DND-41 (cell line): ENCODE measurements around the gene CYP27A1.

ENCODE experiments used
- ATAC-seq: fragments of 200-7000 bp; cut with Tn5 transposase; 3 replicates; pipeline ENCODE4 v1.9.1; 2021; ENCODE audit warnings: low read depth; ENCODE audit not compliant: insufficient read depth
- DNase-seq: peaks from one replicate; pipeline ENCODE4 v3.0.0-alpha.2; 2020
- H2AFZ ChIP-seq: 2 replicates; pipeline ENCODE4 v1.6.0; 2012; ENCODE audit warnings: low read depth, low read length
- H3K27ac ChIP-seq: 2 replicates; pipeline ENCODE4 v1.5.1; 2012; ENCODE audit warnings: low read length, inconsistent platforms
- H3K27me3 ChIP-seq: fragments of 200-600 bp; sonication (generic); 2 replicates; pipeline ENCODE4 v1.6.0; 2012; ENCODE audit warnings: low read length, mild to moderate bottlenecking, inconsistent platforms; ENCODE audit not compliant: insufficient read depth, poor library complexity
- H3K36me3 ChIP-seq: 2 replicates; pipeline ENCODE4 v1.5.1; 2012; ENCODE audit warnings: low read length, inconsistent platforms; ENCODE audit not compliant: insufficient read depth
- H3K4me1 ChIP-seq: 2 replicates; pipeline ENCODE4 v1.5.1; 2012; ENCODE audit warnings: mild to moderate bottlenecking, low read length; ENCODE audit not compliant: insufficient read depth
- H3K4me2 ChIP-seq: 2 replicates; pipeline ENCODE4 v1.6.0; 2012; ENCODE audit warnings: mild to moderate bottlenecking, moderate library complexity, low read length, inconsistent platforms; ENCODE audit not compliant: insufficient read depth
- H3K4me3 ChIP-seq, 2 experiments: fragments of 200-600 bp in 1 of 2; shearing (Covaris generic) in 1 of 2; 2 replicates each; pipeline ENCODE4 v1.5.1; 2012 to 2016; ENCODE audit warnings: inconsistent platforms in 2 of 2, low read length in 2 of 2, mild to moderate bottlenecking in 2 of 2, low read depth in 1 of 2, moderate library complexity in 1 of 2
- H3K79me2 ChIP-seq: 2 replicates; pipeline ENCODE4 v1.6.0; 2012; ENCODE audit warnings: low read length, inconsistent platforms; ENCODE audit not compliant: insufficient read depth
- H3K9ac ChIP-seq: 2 replicates; pipeline ENCODE4 v1.6.0; 2012; ENCODE audit warnings: low read depth, mild to moderate bottlenecking, inconsistent platforms, low read length, moderate library complexity
- H3K9me3 ChIP-seq: 2 replicates; pipeline ENCODE4 v1.5.1; 2012; ENCODE audit warnings: low read length, moderate library complexity, mild to moderate bottlenecking, inconsistent platforms; ENCODE audit not compliant: insufficient read depth, severe bottlenecking
- H4K20me1 ChIP-seq: 2 replicates; pipeline ENCODE4 v1.6.0; 2012; ENCODE audit warnings: low read length; ENCODE audit not compliant: insufficient read depth
- EZH2 ChIP-seq: IDR thresholded peaks from 3 replicates; pipeline ENCODE4 v1.6.1; 2012; ENCODE audit warnings: borderline replicate concordance, low read depth, mild to moderate bottlenecking, moderate library complexity, low read length, inconsistent platforms; ENCODE audit not compliant: severe bottlenecking
- TF ChIP-seq, protein P1 (sequence below): IDR thresholded peaks from 2 replicates; pipeline ENCODE4 v1.5.1; 2012; ENCODE audit warnings: borderline replicate concordance, low read length, moderate library complexity, mild to moderate bottlenecking; ENCODE audit not compliant: poor library complexity, severe bottlenecking; ENCODE audit errors: extremely low read depth

Gene CYP27A1

DNA sequence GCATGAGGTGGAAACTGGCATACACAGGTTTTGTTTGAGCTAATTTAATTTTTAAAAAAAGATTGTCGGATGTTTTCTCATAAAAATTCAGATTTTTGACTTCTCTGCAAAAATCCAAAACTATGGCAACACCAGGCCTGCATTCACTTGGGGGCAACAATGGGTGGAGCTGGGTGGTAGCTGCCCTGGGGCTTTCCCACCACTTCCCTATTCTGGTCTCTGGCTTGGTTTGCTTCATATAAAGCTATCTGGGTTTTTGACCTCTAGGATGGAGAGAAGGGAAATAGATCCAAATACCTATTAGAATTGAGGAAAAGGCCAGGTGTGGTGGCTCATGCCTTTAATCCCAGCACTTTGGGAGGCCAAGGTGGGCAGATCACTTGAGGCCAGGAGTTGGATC, 5.5 kb upstream of the CYP27A1 start:
- Histone ChIP-seq H3K9me3 (peaks cover 12% of the 10 kb centered on the region), H3K79me2 (no peaks in the 10 kb centered on the region), H3K27me3 (no peaks in the 10 kb centered on the region), H3K9ac (no peak overlapping the region), H3K4me2 (no peak overlapping the region), H3K36me3 (no peaks in the 10 kb centered on the region), H3K27ac (no peak overlapping the region), H2AFZ (no peak overlapping the region), H4K20me1 (no peaks in the 10 kb centered on the region), H3K4me1 (no peaks in the 10 kb centered on the region), H3K4me3 (no peak overlapping the region)
- TF ChIP-seq EZH2, result no peak
- TF ChIP-seq, protein P1, sequence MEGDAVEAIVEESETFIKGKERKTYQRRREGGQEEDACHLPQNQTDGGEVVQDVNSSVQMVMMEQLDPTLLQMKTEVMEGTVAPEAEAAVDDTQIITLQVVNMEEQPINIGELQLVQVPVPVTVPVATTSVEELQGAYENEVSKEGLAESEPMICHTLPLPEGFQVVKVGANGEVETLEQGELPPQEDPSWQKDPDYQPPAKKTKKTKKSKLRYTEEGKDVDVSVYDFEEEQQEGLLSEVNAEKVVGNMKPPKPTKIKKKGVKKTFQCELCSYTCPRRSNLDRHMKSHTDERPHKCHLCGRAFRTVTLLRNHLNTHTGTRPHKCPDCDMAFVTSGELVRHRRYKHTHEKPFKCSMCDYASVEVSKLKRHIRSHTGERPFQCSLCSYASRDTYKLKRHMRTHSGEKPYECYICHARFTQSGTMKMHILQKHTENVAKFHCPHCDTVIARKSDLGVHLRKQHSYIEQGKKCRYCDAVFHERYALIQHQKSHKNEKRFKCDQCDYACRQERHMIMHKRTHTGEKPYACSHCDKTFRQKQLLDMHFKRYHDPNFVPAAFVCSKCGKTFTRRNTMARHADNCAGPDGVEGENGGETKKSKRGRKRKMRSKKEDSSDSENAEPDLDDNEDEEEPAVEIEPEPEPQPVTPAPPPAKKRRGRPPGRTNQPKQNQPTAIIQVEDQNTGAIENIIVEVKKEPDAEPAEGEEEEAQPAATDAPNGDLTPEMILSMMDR, result no peak
- ATAC-seq (no peak), DNase-seq (no peak)

DNA sequence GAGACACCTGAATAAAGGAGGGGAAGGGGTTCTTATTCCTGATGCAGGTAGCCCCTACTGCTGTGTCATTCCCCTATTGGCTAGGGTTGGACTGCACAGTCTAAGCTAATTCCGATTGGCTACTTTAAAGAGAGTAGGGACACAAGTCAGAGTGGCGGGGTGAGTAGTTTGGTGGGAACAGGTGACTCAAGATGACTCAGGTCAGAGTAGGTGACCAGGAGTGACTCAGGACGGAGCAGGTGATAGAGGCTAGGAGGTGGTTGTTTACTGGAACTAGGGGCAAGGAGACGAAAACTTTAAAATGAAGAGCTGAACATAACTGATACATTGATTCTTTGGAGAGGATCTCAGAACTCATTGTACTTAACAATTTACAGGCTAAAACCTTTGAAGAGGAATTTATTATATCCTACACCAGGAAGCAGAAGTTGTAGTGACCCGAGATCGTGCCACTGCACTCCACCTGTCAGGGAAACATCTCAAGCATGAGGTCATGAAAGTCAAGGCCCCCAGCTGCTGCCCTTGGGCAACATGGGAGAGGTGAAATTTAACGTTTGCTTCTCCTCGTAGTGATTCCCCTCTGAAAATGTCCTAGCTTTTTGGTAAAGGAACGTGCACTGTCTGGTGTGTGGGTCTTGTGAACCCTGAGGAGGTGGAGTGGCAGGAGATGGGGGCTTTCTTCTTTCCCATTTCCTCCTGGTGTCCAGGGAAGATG, 4.5 kb upstream of the CYP27A1 start:
- Histone ChIP-seq H3K79me2 (no peaks in the 10 kb centered on the region), H3K36me3 (no peaks in the 10 kb centered on the region), H3K9me3 (peaks cover 12% of the 10 kb centered on the region), H3K9ac (no peak overlapping the region), H3K4me3 (no peak overlapping the region), H3K4me2 (no peak overlapping the region), H3K4me1 (no peaks in the 10 kb centered on the region), H4K20me1 (no peaks in the 10 kb centered on the region), H3K27ac (no peak overlapping the region), H2AFZ (no peak overlapping the region), H3K27me3 (no peaks in the 10 kb centered on the region)
- TF ChIP-seq, protein P1, result no peak
- TF ChIP-seq EZH2, result no peak
- DNase-seq (no peak), ATAC-seq (no peak)

DNA sequence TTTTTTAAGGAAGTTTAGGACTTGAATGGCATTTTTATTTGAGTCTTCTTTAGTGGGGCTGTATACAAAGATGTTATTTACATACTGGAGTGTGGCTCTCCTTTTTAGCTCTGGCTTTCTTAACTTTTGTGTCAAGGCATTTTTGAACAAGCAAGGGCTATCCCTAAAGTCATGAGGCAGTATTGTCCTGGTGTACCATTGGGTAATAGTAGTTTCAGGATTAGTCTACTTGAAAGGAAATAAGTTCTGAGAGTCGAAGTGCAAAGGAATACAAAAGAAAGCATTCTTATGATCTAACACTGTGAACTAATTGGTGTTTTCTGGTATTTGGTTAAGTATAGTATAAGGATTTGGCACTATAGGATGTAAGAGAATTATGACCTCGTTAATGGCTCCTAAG, 1.9 kb upstream of the CYP27A1 start:
- H3K27me3 ChIP-seq, result no peaks in the 10 kb centered on the region
- TF ChIP-seq, protein P1, result no peak
- TF ChIP-seq EZH2, result no peak
- no peak for ATAC-seq
- H3K79me2 ChIP-seq, result no peaks in the 10 kb centered on the region
- H3K4me1 ChIP-seq, result no peaks in the 10 kb centered on the region
- no peak overlapping the region for H3K4me2 ChIP-seq
- H3K36me3 ChIP-seq, result no peaks in the 10 kb centered on the region
- no peak overlapping the region for H3K4me3 ChIP-seq
- no peaks in the 10 kb centered on the region; the same call in 1 of the 2 replicates for H4K20me1 ChIP-seq
- H2AFZ ChIP-seq, result no peak overlapping the region
- H3K9me3 ChIP-seq, result peaks cover 12% of the 10 kb centered on the region
- no peak for DNase-seq
- no peak overlapping the region for H3K27ac ChIP-seq
- H3K9ac ChIP-seq, result no peak overlapping the region
